ENCODE measurements around the gene CISH. TPM values are rescaled to one million over a fixed set of nuclear protein-coding genes. Genes with fewer than 3 reads are reported as not detected.
A peak's percentile ranks its signal among the peaks of the same experiment; 100 is the strongest.

The CISH gene
- total RNA-seq, 1 donor, result 1.1 TPM

DNA sequence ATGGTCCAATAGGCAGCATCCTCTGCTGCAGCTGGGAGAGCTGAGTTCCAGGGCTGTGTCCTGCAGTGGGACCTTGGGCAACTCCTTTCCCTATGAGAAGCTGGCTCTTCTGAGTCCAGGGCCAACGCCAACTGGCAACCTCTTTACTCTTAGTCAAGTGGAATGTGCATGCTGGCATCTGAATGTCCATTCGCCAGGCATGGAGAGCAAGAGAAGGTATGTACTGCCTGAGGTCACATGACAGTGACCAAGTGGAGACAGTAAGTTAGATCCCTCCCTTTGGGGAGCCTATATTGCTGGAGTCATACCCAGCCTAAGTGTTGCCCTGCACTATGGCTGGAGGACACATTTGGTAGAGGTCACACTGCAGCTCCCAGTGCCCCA lies 30.1 kb downstream of the CISH start:
- Histone ChIP-seq H3K79me2 (ENCODE audit: insufficient read depth, low read length) (no peaks in the 10 kb centered on the region), H3K4me1 (ENCODE audit: insufficient read depth, low read length) (no peaks in the 10 kb centered on the region), H3K4me3 (ENCODE audit: insufficient read depth, low read length) (no peak overlapping the region), H3K27ac (ENCODE audit: low read depth, low read length) (no peak overlapping the region), H3K9me3 (ENCODE audit: low read depth, low read length) (no peaks in the 10 kb centered on the region), H4K20me1 (ENCODE audit: insufficient read depth, low read length) (no peaks in the 10 kb centered on the region), H3K27me3 (ENCODE audit: insufficient read depth, low read length) (no peaks in the 10 kb centered on the region), H3K36me3 (ENCODE audit: insufficient read depth, low read length) (peaks cover 31% of the 10 kb centered on the region), H2AFZ (ENCODE audit: low read length) (no peak overlapping the region), H3K4me2 (ENCODE audit: insufficient read depth, low read length) (no peak overlapping the region)
- DNase-seq (ENCODE audit: insufficient read length, low spot score, missing footprints), result no peak
- TF ChIP-seq, protein P1, sequence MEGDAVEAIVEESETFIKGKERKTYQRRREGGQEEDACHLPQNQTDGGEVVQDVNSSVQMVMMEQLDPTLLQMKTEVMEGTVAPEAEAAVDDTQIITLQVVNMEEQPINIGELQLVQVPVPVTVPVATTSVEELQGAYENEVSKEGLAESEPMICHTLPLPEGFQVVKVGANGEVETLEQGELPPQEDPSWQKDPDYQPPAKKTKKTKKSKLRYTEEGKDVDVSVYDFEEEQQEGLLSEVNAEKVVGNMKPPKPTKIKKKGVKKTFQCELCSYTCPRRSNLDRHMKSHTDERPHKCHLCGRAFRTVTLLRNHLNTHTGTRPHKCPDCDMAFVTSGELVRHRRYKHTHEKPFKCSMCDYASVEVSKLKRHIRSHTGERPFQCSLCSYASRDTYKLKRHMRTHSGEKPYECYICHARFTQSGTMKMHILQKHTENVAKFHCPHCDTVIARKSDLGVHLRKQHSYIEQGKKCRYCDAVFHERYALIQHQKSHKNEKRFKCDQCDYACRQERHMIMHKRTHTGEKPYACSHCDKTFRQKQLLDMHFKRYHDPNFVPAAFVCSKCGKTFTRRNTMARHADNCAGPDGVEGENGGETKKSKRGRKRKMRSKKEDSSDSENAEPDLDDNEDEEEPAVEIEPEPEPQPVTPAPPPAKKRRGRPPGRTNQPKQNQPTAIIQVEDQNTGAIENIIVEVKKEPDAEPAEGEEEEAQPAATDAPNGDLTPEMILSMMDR (IDR thresholded peaks at IDR 0.05; ENCODE audit: extremely low read depth, low read depth, low read length), result no peak

DNA sequence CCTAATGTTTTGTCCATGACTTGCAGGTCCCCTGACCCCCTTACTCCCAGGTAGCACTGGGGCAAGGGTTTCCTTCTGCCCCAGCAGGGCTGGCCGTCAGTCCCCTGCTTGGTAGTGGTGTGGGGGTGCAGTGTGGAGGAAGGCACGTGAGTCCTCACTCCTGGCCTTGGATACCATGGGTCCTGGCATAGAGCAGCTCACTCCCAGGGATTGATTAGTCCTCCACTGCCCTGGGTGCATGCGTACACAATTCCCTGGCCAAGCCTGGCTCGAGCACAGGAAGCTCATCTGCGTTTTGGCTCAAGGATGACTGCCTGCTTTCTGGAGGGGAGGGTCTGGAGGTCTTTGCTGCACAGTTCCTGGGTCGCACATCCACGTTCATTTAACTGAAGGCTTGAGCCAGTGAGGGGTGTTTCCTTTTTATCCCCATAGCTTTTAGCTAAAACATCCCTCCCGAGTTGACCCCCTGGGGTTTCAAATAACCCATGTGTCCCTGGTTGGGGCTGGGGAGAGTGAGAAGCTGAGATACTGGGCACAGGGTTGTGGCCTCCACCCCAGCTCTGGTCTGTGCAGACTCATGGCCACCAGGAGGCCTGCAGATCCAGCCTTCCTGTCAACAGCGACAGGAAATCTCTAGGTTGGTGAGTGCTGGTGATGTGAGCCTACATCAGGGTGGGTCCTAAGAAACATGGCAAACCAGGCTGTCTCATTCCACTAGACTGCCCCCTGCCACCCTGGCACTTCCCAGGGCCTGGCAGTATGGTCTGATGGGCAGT lies 30.7 kb downstream of the CISH start:
- H3K9me3 ChIP-seq (ENCODE audit: low read depth, low read length), result no peaks in the 10 kb centered on the region
- no peak overlapping the region for H3K4me3 ChIP-seq (ENCODE audit: insufficient read depth, low read length)
- no peaks in the 10 kb centered on the region for H3K27me3 ChIP-seq (ENCODE audit: insufficient read depth, low read length)
- peak; percentile 56 for DNase-seq (ENCODE audit: insufficient read length, low spot score, missing footprints)
- H3K36me3 ChIP-seq (ENCODE audit: insufficient read depth, low read length), result peaks cover 31% of the 10 kb centered on the region
- H3K4me2 ChIP-seq (ENCODE audit: insufficient read depth, low read length), result no peak overlapping the region
- no peaks in the 10 kb centered on the region for H4K20me1 ChIP-seq (ENCODE audit: insufficient read depth, low read length)
- H3K79me2 ChIP-seq (ENCODE audit: insufficient read depth, low read length), result no peaks in the 10 kb centered on the region
- TF ChIP-seq, protein P1 (IDR thresholded peaks at IDR 0.05; ENCODE audit: extremely low read depth, low read depth, low read length), result no peak
- no peak overlapping the region for H2AFZ ChIP-seq (ENCODE audit: low read length)
- no peak overlapping the region for H3K27ac ChIP-seq (ENCODE audit: low read depth, low read length)
- H3K4me1 ChIP-seq (ENCODE audit: insufficient read depth, low read length), result no peaks in the 10 kb centered on the region

DNA sequence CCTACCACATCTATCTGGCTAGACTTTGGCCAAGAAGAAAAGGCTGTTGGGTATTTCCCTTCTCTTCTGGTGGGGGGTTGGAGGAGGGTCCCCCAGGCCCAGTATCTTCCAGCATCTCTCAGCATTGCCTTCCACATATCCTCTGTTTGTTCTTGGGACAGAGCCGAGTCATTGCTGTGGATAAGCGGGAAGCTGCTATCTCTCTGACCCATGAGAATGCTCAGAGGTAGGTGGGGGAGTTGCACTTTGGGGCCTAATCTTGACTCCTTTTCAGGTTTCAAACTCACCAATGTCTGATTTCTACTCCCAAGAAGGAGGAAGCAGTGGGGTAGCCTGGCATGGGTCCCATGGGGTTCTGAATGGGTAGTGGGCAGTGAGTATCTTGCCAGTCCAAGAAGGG lies 34.2 kb downstream of the CISH start:
- Histone ChIP-seq H3K27me3 (ENCODE audit: insufficient read depth, low read length) (no peaks in the 10 kb centered on the region), H3K79me2 (ENCODE audit: insufficient read depth, low read length) (no peaks in the 10 kb centered on the region), H3K9me3 (ENCODE audit: low read depth, low read length) (no peaks in the 10 kb centered on the region), H3K4me2 (ENCODE audit: insufficient read depth, low read length) (no peak overlapping the region), H3K4me3 (ENCODE audit: insufficient read depth, low read length) (no peak overlapping the region), H3K27ac (ENCODE audit: low read depth, low read length) (no peak overlapping the region), H3K36me3 (ENCODE audit: insufficient read depth, low read length) (peaks cover 28% of the 10 kb centered on the region), H4K20me1 (ENCODE audit: insufficient read depth, low read length) (no peaks in the 10 kb centered on the region), H3K4me1 (ENCODE audit: insufficient read depth, low read length) (no peaks in the 10 kb centered on the region), H2AFZ (ENCODE audit: low read length) (no peak overlapping the region)
- TF ChIP-seq, protein P1 (IDR thresholded peaks at IDR 0.05; ENCODE audit: extremely low read depth, low read depth, low read length), result no peak
- DNase-seq (ENCODE audit: insufficient read length, low spot score, missing footprints), result no peak

DNA sequence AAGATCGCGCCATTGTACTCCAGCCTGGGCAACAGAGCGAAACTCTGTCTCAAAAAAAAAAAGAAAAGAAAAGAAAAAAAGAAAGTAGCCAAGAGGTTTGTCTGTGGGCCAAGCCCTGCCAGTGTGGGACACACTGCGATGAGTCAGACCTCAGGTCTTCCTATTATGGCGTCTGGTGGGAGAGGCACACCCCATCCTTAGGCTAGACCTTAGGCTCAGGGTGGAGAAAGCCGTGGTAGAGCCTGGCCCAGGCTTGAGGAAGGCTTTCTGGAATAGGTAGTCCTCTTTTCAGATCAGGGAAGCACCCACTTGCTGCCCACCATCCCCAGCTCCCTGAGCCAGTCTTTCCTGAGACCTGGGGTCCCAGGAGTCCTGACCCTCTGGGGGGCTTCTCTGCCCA lies 36.2 kb downstream of the CISH start:
- no peaks in the 10 kb centered on the region for H3K9me3 ChIP-seq (ENCODE audit: low read depth, low read length)
- H3K4me1 ChIP-seq (ENCODE audit: insufficient read depth, low read length), result peaks cover 3% of the 10 kb centered on the region
- peaks cover 20% of the 10 kb centered on the region for H3K36me3 ChIP-seq (ENCODE audit: insufficient read depth, low read length)
- no peaks in the 10 kb centered on the region for H3K27me3 ChIP-seq (ENCODE audit: insufficient read depth, low read length)
- no peak overlapping the region for H3K27ac ChIP-seq (ENCODE audit: low read depth, low read length)
- H3K79me2 ChIP-seq (ENCODE audit: insufficient read depth, low read length), result peaks cover 6% of the 10 kb centered on the region
- TF ChIP-seq, protein P1 (IDR thresholded peaks at IDR 0.05; ENCODE audit: extremely low read depth, low read depth, low read length), result no peak
- DNase-seq (ENCODE audit: insufficient read length, low spot score, missing footprints), result peak; percentile 78
- no peak overlapping the region for H3K4me3 ChIP-seq (ENCODE audit: insufficient read depth, low read length)
- no peak overlapping the region for H3K4me2 ChIP-seq (ENCODE audit: insufficient read depth, low read length)
- H4K20me1 ChIP-seq (ENCODE audit: insufficient read depth, low read length), result no peaks in the 10 kb centered on the region
- H2AFZ ChIP-seq (ENCODE audit: low read length), result no peak overlapping the region

Measured in osteoblast (primary cell).